T47D (cell line): ENCODE measurements around the gene MEGF10.

ENCODE experiments used
- DNase-seq, 2 experiments: peaks; one replicate each; pipeline versions ENCODE4 v3.0.0 to v3.0.0-alpha.2; 2011 to 2012; ENCODE audit warnings: low read depth in 1 of 2, low spot score in 1 of 2
- JUND ChIP-seq: IDR thresholded peaks from 2 replicates; pipeline ENCODE4 v1.6.1; 2012; ENCODE audit warnings: low read depth
- in situ Hi-C: cut with HindIII; loops from 2 replicates; pipeline ENCODE4 v1.10.0; 2016; ENCODE audit warnings: low sequenced_read_pairs, low pct_unique_long_range_greater_than_20kb

The MEGF10 gene

DNA sequence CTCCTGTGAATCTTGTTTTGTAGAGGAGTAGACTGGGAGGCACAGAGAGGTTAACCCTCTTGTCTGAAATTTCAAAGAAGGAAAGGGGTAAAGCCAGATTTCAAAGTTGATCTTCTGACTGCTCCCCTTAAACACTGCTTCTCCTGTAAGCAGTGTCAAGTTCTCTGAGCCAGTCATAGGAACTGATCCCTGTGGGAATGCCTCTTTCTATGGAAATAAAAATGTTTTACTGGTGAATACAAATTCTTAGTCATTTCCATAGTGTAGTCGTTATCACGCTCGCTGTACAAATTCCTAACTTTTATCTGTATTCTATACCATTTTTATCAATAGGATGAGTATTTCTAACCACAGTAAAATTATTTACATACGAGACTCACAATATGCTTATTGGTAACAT lies 160.5 kb downstream of the MEGF10 start:
- TF ChIP-seq JUND, result no peak
- in situ Hi-C loops, result no loop called here
- no peak for DNase-seq

DNA sequence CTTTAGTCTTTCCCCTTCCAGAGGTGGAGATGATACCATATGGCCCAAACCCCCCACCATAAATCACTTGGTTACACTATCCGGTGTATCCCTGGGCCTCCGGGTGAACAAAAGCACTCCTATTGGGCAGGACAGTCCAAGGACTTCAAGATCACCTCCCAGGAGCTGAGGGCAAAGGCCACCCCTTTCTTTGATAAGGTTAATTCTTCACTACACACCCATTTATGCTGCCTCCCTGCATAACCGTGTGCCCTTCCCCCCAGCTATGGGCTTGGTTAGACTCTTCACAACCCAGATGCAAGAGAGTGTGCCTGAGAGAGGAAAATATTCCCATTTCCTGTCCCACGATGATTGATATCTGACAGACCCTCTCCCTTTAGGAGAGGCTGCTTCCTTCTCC lies 162.0 kb downstream of the MEGF10 start:
- no peak for DNase-seq
- no peak for TF ChIP-seq JUND
- in situ Hi-C loops, result no loop called here

DNA sequence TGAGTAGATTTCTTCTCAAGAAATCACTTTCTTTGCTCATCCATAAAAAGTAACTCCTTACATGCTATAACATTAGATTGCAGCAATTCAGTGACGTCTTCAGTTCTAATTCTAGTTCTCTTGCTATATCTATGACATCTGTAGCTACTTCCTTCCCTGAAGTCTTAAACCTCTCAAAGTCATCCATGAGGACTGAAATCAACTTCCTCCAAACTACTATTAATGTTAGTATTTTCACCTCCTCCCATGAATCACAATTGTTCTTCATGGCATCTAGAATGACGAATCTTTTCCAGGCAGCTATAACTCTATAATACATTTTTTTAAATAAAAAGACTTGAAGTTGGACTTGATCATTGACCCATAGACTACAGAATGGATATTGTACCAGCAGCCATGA lies 180.6 kb downstream of the MEGF10 start:
- DNase-seq, result no peak
- in situ Hi-C loops, result no loop called here

DNA sequence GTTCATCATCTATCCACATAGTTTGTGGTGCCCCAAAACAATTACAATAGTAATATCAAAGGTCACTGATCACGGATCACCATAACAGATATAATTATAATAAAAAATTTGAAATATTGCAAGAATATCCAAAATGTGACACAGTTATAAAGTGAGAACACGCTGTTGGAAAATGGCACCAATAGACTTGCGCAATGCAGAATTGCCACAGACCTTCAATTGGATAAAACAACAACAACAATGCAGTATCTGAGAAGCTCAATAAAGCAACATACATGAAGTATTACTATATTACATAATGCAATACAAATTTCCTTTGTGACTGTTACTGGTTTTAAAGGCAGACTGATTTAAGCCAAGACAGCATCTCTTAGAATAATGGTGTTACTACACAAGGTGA lies 182.1 kb downstream of the MEGF10 start:
- in situ Hi-C loops, result no loop called here
- TF ChIP-seq JUND, result no peak

More for the DNA sequence above, 180.6 kb downstream of the MEGF10 start:
- no peak for TF ChIP-seq JUND

DNA sequence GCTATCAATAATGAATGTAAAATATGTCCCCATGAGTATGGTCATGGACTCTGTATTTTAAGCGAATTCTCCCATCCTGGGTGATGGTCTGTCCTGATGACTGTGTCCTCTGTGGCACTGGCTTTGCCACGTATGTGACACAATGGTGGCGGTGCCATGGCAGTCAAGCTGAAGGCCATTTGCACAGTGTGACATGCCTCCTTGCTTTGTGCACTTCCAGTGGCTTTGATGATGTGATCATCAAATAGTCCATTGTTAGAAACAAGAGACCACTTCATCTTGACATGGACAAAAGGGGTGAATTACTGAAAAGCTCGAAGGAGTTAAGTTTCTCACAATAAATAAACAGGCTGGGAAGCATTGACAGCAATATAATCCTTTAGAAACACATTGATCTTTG lies 195.9 kb downstream of the MEGF10 start:
- in situ Hi-C loops, result no loop called here
- TF ChIP-seq JUND, result no peak
- no peak for DNase-seq

More for the DNA sequence above, 182.1 kb downstream of the MEGF10 start:
- no peak for DNase-seq

DNA sequence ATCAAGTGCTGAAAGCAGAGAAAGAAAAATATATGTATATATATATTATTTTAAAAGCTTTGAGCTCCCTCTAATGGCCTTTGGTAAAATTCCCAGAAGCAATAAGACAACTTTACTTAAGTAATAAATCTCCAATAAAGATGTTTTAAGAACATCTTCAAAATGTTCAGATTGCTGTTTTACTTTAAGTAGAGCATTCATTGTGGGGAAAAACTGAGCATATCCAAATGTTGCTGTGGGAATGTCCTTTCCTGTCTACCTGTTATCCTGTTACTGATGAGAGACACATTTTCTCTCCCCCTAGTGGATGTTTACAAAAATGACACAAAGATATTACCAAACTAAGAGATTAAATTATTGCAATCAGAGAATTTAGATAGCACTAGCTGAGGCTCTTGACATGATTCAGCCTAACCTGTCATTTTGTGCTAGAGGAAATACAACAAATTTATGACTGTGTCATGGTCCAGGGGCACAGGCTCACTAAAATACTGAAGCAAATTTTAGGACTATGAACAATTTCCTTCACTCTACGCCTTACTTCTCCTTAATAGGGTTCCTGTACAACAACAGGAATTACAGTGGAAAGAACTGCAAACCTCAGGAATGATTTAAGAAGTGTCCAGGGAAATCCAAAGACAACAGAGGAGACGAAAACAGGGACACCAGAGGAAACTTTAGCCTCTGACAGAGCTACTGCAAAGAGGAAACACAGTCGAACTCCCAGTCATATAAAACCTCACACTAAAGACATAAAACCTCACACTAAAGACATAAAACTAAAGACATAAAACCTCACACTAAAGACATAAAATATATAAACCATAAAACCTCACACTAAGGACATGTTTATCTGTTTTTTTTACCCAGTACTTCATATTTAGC lies 202.5 kb downstream of the MEGF10 start:
- in situ Hi-C loops, result no loop called here
- no peak for TF ChIP-seq JUND
- DNase-seq, result peak; percentile 14 to 63

DNA sequence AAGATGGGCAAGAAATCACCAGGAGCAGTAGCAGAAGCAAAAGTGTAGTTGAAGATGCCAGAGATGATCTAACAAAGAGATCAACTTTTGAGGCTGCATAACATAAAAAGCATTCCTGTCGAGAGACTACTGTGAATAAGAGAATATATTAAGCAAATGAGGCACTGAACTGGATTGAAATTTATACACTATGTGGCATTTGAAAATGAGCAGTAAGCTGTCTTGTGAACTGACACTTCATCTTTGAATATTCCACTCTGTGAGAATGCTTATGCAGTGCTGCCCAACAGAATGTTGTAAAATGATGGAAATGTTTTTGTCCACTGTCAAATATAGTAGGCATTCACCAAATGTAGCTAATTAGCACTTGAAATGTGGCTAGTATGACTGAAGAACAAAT lies 208.0 kb downstream of the MEGF10 start:
- in situ Hi-C loops, result no loop called here
- DNase-seq, result no peak
- no peak for TF ChIP-seq JUND

DNA sequence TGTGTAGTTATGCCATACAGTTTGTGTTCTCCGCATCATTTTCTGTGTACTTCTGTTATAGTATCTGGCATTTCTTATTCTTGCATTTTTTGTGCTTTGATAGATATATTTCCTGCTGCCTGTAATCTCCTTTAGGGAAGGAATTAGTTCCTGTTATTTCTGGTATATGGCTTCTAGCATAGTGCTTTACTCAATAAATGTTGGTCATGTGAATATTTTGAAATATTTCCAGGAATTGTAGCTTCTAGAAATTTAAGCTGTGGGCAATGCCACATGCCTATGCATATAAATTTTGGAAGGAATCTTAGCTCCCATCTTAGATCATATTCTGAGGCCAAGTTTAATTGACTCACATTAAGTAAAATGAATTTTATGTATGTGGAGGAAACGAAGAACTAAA lies 215.3 kb downstream of the MEGF10 start:
- in situ Hi-C loops, result no loop called here
- no peak for TF ChIP-seq JUND
- no peak for DNase-seq

DNA sequence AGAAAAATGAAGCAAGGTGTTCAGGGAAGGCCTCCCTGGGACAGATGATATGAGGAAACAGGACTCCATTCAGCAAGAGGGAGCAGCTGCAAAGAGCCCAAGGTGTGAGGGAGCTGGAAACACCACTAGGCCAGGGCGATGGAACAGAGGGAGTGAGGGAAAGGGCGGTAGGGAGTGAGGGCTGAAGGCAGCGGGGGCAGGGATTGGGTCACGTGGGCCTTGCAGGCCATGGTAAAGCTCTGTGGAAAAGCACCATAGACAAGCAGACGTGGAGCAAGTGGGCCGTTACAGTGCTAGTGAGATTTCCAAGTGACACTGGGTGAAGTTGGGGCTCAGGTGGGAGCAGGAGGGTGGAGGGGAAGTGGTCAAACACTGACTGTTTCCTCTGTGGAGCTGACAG lies 216.0 kb downstream of the MEGF10 start:
- DNase-seq, result no peak
- no peak for TF ChIP-seq JUND
- in situ Hi-C loops, result no loop called here

DNA sequence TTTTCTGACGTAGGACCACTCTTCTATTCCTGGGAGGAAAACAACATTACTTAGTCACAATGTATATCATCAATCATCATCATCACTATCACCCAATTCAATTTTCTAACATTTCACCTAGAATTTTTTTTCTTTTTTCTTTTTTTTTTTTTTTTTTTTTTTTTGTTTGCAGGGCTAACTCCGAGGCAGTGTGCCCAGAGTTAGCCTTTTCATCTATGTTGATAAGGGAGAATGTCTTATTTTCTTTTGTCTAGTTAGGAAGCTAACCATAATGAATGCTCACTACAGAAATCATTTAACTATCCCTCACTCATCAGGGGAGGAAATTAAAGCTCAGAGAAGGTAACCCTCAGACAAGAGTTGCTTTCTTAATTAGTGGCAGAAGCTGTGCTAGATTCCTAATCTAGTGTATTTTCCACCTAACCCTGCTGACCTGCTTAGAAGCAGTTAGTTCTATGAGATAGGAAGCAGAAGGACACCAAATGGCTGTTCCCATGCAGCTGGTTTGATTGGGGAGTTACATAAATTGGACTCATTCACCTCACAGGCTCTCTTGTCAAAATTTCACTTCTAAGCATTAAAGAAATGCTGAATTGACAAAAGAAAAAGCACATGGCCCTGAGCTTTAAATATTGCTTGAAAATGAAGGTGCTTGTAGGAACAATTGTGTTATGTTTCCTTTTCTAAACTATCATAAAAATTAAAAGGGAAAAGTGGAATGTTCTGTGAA lies 218.2 kb downstream of the MEGF10 start:
- no peak for DNase-seq
- in situ Hi-C loops, result no loop called here
- no peak for TF ChIP-seq JUND
